ENCODE measurements around the gene EN1.

Gene EN1

GRCh38 chr2:118842661-118843482, 4.6 kb downstream of the EN1 start:
- DNase-seq = no peak

- no peak for DNase-seq
These were observed 5.5 kb downstream of the EN1 start for GRCh38 chr2:118841828-118842461.

- DNase-seq = no peak
These were observed 6.0 kb downstream of the EN1 start for GRCh38 chr2:118841450-118841827.

GRCh38 chr2:118838741-118839455, 8.6 kb downstream of the EN1 start:
- no peak for DNase-seq

- no peak for DNase-seq
These were observed 9.8 kb downstream of the EN1 start for GRCh38 chr2:118837621-118838020.

GRCh38 chr2:118837067-118837466, 10.4 kb downstream of the EN1 start:
- no peak for DNase-seq

- DNase-seq = no peak
These were observed 11.0 kb downstream of the EN1 start for GRCh38 chr2:118836411-118836930.

GRCh38 chr2:118835746-118836410, 11.6 kb downstream of the EN1 start:
- DNase-seq = no peak

- DNase-seq = no peak
These were observed 12.3 kb downstream of the EN1 start for GRCh38 chr2:118834901-118835745.

- DNase-seq = no peak
These were observed 13.0 kb downstream of the EN1 start for GRCh38 chr2:118834440-118834810.

- no peak for DNase-seq
These were observed 13.6 kb downstream of the EN1 start for GRCh38 chr2:118833716-118834439.

- no peak for DNase-seq
These were observed 14.4 kb downstream of the EN1 start for GRCh38 chr2:118832791-118833715.

- DNase-seq = no peak
These were observed 15.2 kb downstream of the EN1 start for GRCh38 chr2:118832071-118832790.

GRCh38 chr2:118830881-118831280, 16.6 kb downstream of the EN1 start:
- no peak for DNase-seq

GRCh38 chr2:118830118-118830517, 17.3 kb downstream of the EN1 start:
- DNase-seq = no peak

- no peak for DNase-seq
These were observed 21.4 kb downstream of the EN1 start for GRCh38 chr2:118826093-118826492.

GRCh38 chr2:118823633-118824032, 23.8 kb downstream of the EN1 start:
- DNase-seq = no peak

GRCh38 chr2:118822572-118822971, 24.9 kb downstream of the EN1 start:
- no peak for DNase-seq

GRCh38 chr2:118822015-118822414, 25.4 kb downstream of the EN1 start:
- DNase-seq = no peak

GRCh38 chr2:118817469-118817868, 30.0 kb downstream of the EN1 start:
- no peak for DNase-seq

All from stimulated activated CD4-positive, alpha-beta T cell treated with anti-CD3 and anti-CD28 coated beads, Interleukin-4, amount 100 ng/mL, for 24 hours (primary cell).